IPS DF 19.7 (cell line): ENCODE measurements around the gene MAML2.

Experiments
- DNase-seq: peaks from one replicate; pipeline ENCODE4 v3.0.0-alpha.2; 2013; ENCODE audit warnings: low read depth, low spot score

Gene MAML2

GRCh38 chr11:96213500-96213899 lies 129.5 kb downstream of the MAML2 start:
- DNase-seq, result no peak

- DNase-seq, result no peak
Measured at GRCh38 chr11:96211436-96211835, 131.6 kb downstream of the MAML2 start.

GRCh38 chr11:96207459-96208449 lies 135.2 kb downstream of the MAML2 start:
- no peak for DNase-seq

GRCh38 chr11:96206955-96207354 lies 136.0 kb downstream of the MAML2 start:
- DNase-seq, result no peak

GRCh38 chr11:96205460-96205809 lies 137.6 kb downstream of the MAML2 start:
- no peak for DNase-seq

- DNase-seq, result no peak
Measured at GRCh38 chr11:96204721-96205459, 138.1 kb downstream of the MAML2 start.

- DNase-seq, result no peak
Measured at GRCh38 chr11:96204366-96204659, 138.7 kb downstream of the MAML2 start.

- no peak for DNase-seq
Measured at GRCh38 chr11:96203567-96204365, 139.2 kb downstream of the MAML2 start.

- DNase-seq, result no peak
Measured at GRCh38 chr11:96200243-96200642, 142.8 kb downstream of the MAML2 start.

GRCh38 chr11:96199563-96200025 lies 143.4 kb downstream of the MAML2 start:
- no peak for DNase-seq

- no peak for DNase-seq
Measured at GRCh38 chr11:96197801-96198701, 144.9 kb downstream of the MAML2 start.

GRCh38 chr11:96197103-96197502 lies 145.9 kb downstream of the MAML2 start:
- DNase-seq, result no peak

GRCh38 chr11:96196181-96196662 lies 146.8 kb downstream of the MAML2 start:
- DNase-seq, result no peak

- no peak for DNase-seq
Measured at GRCh38 chr11:96195671-96196070, 147.3 kb downstream of the MAML2 start.

- DNase-seq, result no peak
Measured at GRCh38 chr11:96194581-96195374, 148.2 kb downstream of the MAML2 start.

GRCh38 chr11:96193745-96194443 lies 149.1 kb downstream of the MAML2 start:
- no peak for DNase-seq

- DNase-seq, result no peak
Measured at GRCh38 chr11:96191752-96192151, 151.2 kb downstream of the MAML2 start.

- DNase-seq, result no peak
Measured at GRCh38 chr11:96189351-96189750, 153.6 kb downstream of the MAML2 start.

- DNase-seq, result no peak
Measured at GRCh38 chr11:96188243-96189006, 154.6 kb downstream of the MAML2 start.
